GM10266 (cell line): ENCODE results near the gene TOB1.
"Not testable (repeated sequence)": the region's sequence is repeated elsewhere in the genome, so short reads cannot be mapped to it uniquely, and the experiment has no call there.

Experiments used
- DNase-seq: peaks from one replicate; pipeline ENCODE4 v3.0.0; 2012; ENCODE audit errors: extremely low spot score
- CTCF ChIP-seq: IDR thresholded peaks from 2 replicates; pipeline ENCODE4 v1.5.1; 2012; ENCODE audit warnings: mild to moderate bottlenecking, low read depth; ENCODE audit not compliant: control insufficient read depth, insufficient read depth; ENCODE audit errors: missing control alignments

Gene TOB1

DNA sequence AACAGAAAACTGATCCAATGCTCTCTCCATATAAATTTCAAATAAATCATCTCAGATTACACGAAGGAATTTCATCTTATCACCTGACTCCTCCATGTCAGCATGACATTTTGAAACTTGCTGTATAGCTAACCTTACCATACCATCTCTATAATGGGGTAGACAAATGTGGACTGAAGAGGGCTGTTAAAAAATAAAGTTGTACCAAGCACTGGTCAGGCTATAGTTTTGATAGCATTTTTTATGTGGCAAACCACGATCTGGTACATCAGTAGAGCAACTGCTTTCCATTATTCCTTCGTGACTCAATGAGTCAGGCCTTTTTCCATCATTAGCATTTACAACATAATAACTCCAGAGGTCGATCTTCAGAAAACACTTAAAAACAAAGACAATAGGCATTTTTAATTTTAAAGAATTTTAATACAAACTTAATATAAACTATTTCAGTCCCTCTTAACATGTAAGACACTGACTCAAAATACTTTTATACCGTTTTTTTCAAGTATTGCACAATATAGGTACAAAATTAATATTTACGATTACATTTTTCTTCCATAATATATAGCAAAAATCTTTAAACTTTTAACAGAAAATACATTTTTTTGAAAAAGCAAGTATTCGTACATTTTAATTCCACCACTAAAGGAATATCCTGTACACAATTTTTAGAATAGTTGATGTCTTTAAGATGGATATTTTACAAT is 4.2 kb downstream of the TOB1 start:
- no peak for TF ChIP-seq CTCF
- DNase-seq = no peak

GRCh38 chr17:50861334-50861676 is 4.8 kb downstream of the TOB1 start:
- TF ChIP-seq CTCF = no peak
- no peak for DNase-seq

DNA sequence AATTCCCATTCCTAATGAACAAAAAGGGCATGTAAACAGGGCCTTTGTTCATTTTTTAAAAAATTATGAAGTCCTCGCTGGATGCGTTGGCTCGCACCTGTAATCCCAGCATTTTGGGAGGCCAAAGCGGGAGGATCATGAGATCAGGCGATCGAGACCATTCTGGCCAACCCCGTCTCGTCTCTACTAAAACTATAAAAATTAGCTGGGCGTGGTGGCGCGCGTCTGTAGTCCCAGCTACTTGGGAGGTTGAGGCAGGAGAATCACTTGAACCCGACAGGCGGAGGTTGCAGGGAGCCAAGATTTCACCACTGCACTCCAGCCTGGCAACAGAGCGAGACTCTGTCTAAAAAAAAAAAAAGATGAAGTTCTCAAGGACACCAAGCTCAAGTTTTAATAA is 6.4 kb downstream of the TOB1 start:
- not testable (repeated sequence) for DNase-seq

GRCh38 chr17:50858486-50859225 is 7.5 kb downstream of the TOB1 start:
- TF ChIP-seq CTCF = no peak
- no peak for DNase-seq

DNA sequence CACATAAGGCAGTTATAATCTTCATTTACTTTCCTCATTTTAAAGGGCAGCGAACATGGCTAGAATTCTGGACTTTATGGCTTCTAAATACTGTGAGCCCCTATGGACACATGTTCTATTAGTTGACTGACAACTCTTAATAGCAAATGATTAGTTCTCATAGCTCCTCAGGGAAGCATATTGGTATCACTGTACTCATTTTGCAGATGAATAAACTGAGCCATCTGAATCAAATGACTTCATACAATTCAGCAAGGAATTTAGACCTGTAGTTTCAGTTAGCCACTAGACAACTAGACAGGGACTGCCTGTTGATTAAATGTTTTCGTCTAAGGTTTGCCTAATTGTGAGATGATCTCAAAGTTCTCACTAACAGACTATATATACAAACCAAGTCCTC is 9.7 kb downstream of the TOB1 start:
- no peak for TF ChIP-seq CTCF

DNA sequence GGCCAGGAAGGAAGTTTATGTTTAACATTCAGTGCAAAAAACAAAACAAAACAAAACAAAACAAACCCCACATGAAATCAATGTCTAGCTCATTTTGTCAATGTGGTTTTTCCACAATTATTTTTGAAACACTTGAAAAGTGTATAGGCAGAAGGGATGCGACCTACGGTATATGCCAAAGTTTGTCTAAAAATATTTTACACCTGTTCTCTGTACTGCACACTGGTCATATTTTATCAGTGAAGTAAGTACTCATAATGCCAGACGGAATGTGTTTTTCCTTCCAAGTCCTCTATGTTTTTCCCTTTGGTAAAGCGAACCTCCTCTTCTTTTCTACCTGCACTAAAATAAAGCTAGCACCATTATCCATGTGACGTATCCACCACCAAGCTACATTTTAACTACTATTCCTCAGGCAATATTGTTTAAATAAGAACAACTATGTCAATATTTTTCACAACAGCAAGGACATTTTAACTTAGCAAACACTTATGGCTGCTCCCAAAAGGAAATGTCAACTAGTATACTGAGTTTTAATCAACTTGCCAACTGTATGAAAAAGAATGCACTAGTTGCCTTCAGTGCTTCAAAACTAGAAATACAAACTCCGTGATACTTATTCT is 10.3 kb downstream of the TOB1 start:
- DNase-seq = no peak
- no peak for TF ChIP-seq CTCF

More for the DNA sequence above, 9.7 kb downstream of the TOB1 start:
- DNase-seq = no peak

DNA sequence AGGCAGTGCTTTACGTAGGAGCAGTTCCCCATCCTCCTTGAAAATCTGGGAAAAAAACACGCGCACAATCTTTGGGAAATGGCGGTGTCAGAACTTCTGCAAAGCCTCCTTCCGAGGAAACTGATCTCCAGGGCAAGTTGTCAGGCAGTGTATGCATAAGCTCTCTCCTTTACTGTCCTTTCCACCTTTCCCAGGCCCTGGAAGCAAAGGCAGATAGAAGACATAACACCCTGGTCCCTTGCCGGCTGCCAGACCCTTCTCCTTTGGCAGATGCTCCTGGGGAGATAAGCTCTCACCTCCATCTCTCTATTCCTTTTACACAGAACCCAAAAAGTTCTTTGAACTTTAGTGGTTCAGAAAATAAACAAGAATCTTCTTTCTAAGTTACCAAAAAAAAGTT is 12.4 kb downstream of the TOB1 start:
- no peak for DNase-seq
- no peak for TF ChIP-seq CTCF
